GM19328 (cell line): Measurements from ENCODE around the gene PALD1.
"Not testable (repeated sequence)": the region's sequence is repeated elsewhere in the genome, so short reads cannot be mapped to it uniquely, and the experiment has no call there.

Experiments
- ATAC-seq: cut with Tn5 transposase; IDR thresholded peaks from one replicate; pipeline ENCODE4 v1.9.1; 2021; ENCODE audit warnings: mild to moderate bottlenecking, moderate library complexity; ENCODE audit not compliant: unreplicated experiment

PALD1 gene

DNA sequence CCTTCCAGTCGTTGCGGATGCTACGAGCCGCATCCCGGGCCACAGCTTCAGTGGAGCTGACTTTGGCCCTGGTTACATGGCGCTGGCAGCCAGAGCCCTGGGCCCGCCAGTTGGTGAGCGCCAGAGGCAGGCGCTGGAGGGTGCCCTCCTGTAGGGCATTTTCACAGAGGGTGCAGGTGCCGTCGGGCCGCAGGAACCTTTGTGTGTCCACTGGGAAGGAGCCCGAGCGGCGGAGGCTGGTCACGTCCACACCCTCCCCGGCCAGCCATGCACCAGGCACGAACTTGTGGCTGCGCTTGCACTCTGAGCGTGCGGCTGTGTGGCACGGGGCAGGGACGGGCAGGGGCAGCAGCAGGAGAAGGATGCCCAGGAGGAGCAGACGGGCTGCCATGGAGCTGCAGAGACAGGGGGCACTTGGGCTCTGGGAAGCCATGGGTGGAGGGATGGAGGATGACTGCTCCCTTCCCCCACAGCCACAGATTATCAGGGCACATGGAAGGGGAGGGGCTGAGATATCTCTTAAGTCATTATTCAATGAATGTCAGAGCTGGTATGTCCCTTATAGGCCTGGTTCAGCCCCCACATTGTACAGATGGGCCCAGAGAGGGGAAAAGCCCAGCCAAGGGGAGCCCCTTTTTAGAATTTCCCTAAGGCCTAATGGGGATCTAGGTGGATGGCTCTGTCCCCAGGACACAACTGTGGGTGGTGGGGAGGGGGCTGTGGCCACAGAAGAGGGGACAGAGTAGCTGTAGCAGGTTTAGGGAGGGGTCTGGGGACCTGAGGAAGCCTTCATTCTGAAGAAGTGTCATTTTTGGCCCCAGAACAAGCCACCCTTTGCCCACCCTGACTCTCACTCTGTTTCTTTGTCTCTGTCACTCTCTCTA lies 122.2 kb downstream of the PALD1 start:
- ATAC-seq, result no peak

DNA sequence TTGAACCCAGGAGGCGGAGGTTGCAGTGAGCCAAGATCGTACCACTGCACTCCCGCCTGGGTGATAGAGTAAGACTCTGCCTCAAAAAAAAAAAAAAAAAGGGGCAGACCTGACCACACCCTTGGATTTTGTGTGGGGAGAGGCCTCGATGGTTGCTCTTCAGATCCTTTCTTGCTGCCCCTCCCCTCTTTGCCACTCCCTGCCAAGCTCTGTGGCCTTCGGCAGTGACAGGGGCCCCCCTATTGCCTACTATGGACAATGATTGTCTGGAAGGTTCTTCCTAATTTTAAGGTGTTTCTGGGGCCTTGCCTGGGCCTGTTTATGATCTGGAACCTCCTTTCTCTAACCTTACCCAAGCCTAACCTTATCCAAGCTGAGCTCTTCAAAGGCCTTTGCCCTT lies 123.2 kb downstream of the PALD1 start:
- ATAC-seq, result no peak

DNA sequence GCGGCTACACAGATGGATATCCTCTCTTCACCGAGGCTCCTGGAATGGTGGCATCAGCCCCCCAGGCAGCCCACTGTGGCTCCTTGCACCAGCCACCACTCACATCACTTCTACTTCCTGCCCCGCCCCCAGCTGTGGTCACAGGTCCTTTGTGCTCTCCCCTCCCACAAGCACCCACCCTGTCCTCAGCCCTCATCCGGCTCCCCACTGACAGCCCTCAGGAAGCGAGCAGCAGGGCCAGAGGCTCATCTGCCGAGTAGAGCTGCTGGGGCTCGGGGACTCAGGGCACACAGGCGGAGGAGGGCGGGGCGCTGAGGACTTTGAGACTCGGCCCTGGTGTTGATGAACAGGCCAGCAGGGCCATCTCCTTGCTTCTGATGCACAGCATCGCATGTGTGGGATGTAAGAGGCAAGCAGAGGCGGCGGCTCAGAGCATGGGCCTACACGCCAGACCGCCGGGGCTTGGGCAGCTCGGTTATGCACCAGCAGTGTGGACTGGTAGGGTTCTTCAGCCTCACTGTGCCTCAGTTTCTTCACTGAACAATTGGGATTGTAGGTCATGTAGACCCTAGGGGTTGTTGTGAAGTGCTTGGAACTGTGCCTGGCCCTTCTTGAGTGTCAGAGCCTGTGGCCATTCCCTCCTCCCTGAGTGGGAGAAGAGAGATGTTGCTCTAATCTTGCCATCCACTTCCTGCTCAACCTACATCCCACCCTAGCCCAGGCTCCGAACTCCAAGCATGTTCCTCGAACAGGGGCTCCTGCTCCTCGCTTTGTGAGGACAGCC lies 124.3 kb downstream of the PALD1 start, which contains the start of gene PRF1:
PRF1 (minus strand) TSS at position 77 of the 784 bp plus-strand sequence. CDS start 1,839 bp downstream, outside the sequence.
- no peak for ATAC-seq

DNA sequence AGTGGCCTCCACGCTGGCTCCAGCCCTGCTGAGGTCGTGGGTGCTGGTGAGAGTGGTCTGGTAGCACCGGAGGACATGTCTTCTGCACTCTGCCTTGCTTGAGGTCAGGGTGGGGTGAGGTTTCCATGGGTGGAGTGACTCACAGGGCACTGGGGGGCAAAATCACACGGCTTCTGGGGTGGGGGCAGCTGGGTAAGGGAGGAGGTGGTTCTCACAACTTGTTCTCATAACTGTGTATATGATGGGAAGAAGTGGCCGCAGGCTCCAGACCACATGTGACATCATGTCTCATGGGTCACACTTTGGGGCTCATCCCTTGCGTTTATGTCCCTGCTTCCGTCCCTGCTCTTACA lies 124.9 kb downstream of the PALD1 start:
- no peak for ATAC-seq

DNA sequence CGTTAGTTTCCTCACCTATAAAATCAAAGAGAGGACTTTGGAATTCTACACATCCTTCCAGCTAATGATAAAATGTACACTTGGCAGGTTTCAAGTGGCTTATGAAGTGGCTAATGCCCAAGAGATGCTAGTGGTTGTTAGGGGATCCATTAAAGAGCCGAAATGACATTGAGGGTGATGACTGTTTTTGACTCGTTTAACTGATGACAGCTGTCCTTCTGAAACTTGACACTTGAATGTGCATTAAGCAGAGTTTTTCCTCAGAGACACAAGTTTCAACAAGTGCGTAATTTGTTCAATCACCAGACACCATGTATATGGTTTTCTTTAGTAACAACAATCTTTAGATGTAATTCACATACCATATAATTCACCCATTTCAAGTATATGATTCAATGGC lies 125.5 kb downstream of the PALD1 start:
- no peak for ATAC-seq

DNA sequence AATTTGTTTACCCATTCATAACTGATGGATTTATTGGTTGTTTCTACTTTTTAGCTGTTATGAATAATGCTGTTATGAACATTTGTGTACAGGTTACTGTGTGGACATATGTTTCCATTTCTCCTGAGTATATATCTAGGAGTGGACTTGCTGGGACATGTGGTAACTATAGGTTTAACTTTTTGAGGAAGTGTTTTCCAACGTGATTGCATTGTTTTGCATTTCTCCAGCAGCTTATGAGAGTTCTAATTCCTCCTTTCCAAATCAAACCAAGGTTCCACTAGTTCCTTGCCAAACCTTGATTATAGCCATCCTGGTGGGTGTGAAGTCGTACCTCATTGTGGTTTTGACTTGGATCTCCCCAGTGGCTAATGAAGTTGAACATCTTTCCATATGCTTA lies 126.6 kb downstream of the PALD1 start:
- ATAC-seq, result no peak

DNA sequence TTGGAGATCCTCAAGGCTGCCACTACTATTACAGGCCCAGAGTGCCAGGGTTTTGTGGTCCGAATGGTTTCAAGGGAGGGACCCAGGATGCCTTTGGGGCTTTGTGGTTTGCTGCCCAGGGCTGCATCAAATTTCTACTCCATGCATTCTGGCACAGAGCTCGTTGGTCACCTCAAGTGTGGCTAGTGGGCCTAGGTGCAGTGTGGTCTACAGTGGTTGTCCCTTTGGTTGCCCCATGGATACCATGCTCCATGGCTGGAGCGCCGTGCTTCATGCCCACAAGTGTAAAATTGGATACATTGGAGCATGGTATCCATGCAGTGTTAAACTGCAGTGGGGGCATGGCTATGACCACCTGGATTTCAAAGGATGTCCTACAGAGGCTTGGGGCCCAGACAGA lies 129.4 kb downstream of the PALD1 start:
- ATAC-seq, result no peak

DNA sequence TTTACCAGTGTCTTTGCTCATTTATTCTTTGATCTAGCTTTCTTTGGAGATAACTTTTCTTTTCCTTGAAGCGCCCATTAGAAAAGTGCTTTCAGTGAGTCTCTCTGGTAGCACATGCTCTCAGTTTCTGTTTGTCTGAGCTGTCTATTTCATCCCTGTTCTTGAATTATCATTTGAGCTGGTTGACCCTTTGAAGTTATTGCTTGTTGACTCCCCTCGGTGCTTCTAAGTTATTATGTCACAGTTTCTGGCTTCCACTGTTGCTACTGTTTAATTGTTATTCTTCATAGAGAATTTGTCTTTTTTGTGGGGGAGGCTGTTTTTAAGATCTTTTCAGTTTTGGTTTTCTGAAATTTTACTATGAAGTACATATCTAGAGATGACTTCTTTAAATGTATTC lies 135.4 kb downstream of the PALD1 start:
- no peak for ATAC-seq

DNA sequence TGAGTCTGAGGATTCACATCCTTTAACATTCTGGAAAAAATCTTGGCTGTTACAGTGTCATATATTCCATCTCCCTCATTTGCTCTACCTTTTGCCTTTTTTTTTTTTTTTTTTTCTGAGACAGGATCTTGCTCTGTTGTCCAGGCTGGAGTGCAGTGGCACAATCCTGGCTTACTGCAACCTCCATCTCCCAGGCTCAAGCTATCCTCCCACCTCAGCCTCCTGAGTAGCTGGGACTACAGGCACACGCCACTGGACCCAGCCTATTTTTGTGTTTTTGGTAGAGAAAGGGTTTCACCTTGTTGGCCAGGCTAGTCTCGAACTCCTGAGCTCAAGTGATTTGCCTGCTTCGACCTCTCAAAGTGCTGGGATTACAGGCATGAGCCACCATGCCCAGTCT lies 135.8 kb downstream of the PALD1 start:
- not testable (repeated sequence) for ATAC-seq

DNA sequence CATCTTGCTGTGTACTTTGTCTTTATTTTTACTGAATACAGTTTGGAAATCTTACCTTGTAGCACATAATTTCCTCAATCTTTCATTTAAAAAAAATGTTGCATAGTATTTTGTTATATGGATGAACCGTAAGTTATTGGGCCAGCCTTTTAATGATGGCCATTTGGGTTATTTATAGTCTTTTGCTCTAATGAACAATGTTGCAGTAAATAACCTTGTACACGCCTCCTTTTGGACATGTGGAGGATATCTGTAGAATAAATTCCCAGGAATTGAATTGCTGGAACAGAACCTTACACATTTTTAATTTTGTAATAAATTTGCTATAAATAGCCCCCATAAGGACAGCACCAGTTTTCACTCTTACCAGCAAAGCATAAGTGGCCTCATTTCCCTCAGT lies 136.6 kb downstream of the PALD1 start:
- no peak for ATAC-seq

DNA sequence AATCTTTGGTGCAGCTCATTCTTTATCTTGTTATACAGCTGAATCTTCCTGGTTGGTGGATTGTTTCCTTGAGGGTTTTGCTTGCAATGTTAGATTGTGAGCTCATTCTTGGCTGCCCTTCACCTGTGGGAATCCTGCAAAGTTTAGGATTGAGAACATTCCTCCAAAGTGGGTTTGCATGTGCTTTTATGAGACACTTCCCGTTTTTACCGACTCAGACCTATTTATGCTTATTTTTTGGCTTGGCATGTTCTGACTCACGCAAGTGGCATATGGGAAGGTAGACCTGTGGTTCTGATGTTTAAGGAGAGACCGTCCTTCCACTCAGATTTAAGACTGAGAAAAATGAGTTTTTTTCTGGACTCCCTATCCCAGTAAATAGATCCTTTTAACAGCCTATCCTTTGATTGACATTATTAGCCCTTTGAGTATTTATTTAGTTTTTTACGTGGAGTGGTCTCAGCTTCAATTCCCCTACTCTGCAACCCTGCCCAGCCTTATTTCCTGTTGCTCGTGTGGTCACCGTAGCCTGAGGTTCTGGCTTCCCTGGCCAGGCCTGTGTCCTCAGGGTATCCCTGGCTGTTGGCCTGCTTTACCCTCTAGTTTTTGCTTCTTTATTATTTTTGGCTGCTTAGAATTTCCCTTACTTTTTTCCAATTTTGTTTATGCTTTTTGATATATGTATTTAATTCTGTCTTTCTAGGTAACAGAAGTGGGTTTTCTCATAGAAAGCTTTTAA lies 137.4 kb downstream of the PALD1 start:
- ATAC-seq, result no peak

DNA sequence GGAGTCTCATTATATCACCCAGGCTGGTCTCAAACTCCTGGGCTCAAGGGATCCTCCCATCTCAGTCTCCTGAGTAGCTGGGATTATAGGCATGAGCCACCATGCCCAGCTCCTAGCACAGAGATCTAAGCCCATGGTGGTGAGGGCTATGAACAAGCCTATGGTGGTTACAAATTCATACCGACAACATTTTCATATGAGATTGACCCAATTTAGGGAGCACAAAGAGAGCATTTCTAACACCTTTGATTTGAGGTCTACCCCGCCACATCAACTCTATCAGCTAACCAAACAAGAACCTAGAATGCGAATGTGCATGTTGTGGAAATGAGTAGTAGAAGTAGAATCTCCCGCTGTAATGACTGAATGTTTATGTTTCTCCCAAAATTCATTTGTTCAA lies 138.2 kb downstream of the PALD1 start:
- ATAC-seq, result no peak
